Spleen (tissue), 7 donors: ENCODE measurements around the gene ADGRA1.

ENCODE experiments used
- CTCF ChIP-seq, 11 experiments: fragments of 200-600 bp in 7 of 11; fragments of 450-650 bp in 4 of 11; sonication (generic) in 4 of 11; IDR thresholded peaks in 8 of 11; conservative IDR thresholded peaks in 3 of 11; 1 replicate in 7 of 11; 2 replicates in 4 of 11; pipeline versions ENCODE4 v1.4.0 to v1.8.0; 2016 to 2021; ENCODE audit warnings: antibody characterized with exemption in 11 of 11, inconsistent platforms in 4 of 11, mild to moderate bottlenecking in 1 of 11
- POLR2AphosphoS5 ChIP-seq, 3 donors: sonication (generic); formaldehyde crosslinking; IDR thresholded peaks; one replicate each; pipeline ENCODE4 v1.5.1; 2017; ENCODE audit warnings: antibody characterized with exemption in 3 of 3
- donor health status: DM: no; HTN: no; CAD: no; lungs with moderate emphysema.
- donor health status: DM: no; HTN: no; CAD: no.
- donor health status: DM: no; HTN: no; CAD: no.

DNA sequence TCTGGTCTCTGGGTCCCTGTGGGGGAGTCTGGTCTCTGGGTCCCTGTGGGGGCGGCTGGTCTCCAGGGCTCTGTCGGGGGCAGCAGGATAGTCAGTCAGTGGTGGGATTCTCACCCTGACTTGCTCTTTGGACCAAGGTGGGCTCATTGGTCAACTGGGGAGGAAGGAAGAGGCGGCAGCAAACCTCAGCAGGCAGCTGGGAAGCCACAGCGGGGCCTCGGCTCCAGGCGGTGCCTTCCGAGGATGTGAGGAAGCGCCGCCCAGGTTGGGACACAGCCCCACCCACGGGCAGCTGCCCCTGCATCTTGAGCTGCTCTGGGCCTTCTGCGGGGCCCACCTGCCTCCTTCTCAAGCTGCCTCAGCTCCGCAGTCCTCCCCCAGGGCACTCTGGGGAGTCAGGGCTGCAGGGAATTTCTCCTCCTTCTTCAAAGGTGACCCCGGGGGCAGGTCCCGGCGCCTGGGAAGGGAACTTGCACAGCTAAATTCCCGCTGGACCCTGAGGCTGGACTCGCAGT lies 51.9 kb downstream of the ADGRA1 start:
- TF ChIP-seq CTCF (IDR thresholded peaks at IDR 0.05 in 8 of 11, conservative IDR thresholded peaks at IDR 0.05 in 3 of 11) = no peak
- no peak for TF ChIP-seq POLR2AphosphoS5 (IDR thresholded peaks at IDR 0.05)
